ENCODE data around the gene CMPK1. TPM values are rescaled to one million over a fixed set of nuclear protein-coding genes. Genes with fewer than 3 reads are reported as not detected.
A peak's percentile ranks its signal among the peaks of the same experiment; 100 is the strongest.

The CMPK1 gene
- polyA plus RNA-seq, 1 donor from 2014 or later = 117 TPM

GRCh38 chr1:47330212-47330611 lies 3.4 kb upstream of the CMPK1 start:
- H3K9me2 ChIP-seq (ENCODE audit: insufficient read depth, low read length) = no peaks in the 10 kb centered on the region
- H3K27ac ChIP-seq (ENCODE audit: low read length) = no peak overlapping the region
- TF ChIP-seq POLR2AphosphoS5 (IDR thresholded peaks at IDR 0.05) = no peak
- no peak for TF ChIP-seq EP300 (conservative IDR thresholded peaks at IDR 0.05; ENCODE audit: poor library complexity, severe bottlenecking)
- no peak for TF ChIP-seq RAD21 (conservative IDR thresholded peaks at IDR 0.05)
- no peak for TF ChIP-seq REST (IDR thresholded peaks at IDR 0.05; ENCODE audit: borderline replicate concordance)
- no peak for TF ChIP-seq EZH2 (IDR thresholded peaks at IDR 0.05; ENCODE audit: borderline replicate concordance, insufficient read depth, low read length, poor library complexity, severe bottlenecking)
- no peak for TF ChIP-seq SMC3 (conservative IDR thresholded peaks at IDR 0.05; ENCODE audit: poor library complexity)
- TF ChIP-seq TAF1 (IDR thresholded peaks at IDR 0.05; ENCODE audit: low read depth) = no peak
- no peak for TF ChIP-seq MXI1 (conservative IDR thresholded peaks at IDR 0.05; ENCODE audit: poor library complexity, severe bottlenecking)
- TF ChIP-seq CTCF (IDR thresholded peaks at IDR 0.05; ENCODE audit: poor library complexity, severe bottlenecking) = no peak
- H3K79me2 ChIP-seq (replicated peaks; ENCODE audit: insufficient read depth, low read length) = peaks cover 6% of the 10 kb centered on the region
- no peak overlapping the region for H3K4me2 ChIP-seq (ENCODE audit: low read length)
- H3K27me3 ChIP-seq (ENCODE audit: insufficient read depth, low read depth, low read length) = no peaks in the 10 kb centered on the region
- H3K9me3 ChIP-seq (ENCODE audit: low read length) = no peaks in the 10 kb centered on the region
- H3K36me3 ChIP-seq (ENCODE audit: insufficient read depth, low read length) = no peaks in the 10 kb centered on the region
- H4K20me1 ChIP-seq (ENCODE audit: insufficient read depth) = no peaks in the 10 kb centered on the region
- peaks cover 11% of the 10 kb centered on the region for H3F3A ChIP-seq (ENCODE audit: insufficient read depth, low read length, poor library complexity, severe bottlenecking)
- no peak overlapping the region for H3K9ac ChIP-seq (ENCODE audit: low read length)
- no peak overlapping the region for H3K4me3 ChIP-seq (ENCODE audit: low read length)
- no peak overlapping the region for H2AFZ ChIP-seq (ENCODE audit: low read depth, low read length)

- H3K9ac ChIP-seq (ENCODE audit: low read length) = no peak overlapping the region
- H3K36me3 ChIP-seq (ENCODE audit: insufficient read depth, low read length) = no peaks in the 10 kb centered on the region
- H3K4me3 ChIP-seq (ENCODE audit: low read length) = peak overlapping the region; percentile 92
- H4K20me1 ChIP-seq (ENCODE audit: insufficient read depth) = no peaks in the 10 kb centered on the region
- H3K9me2 ChIP-seq (ENCODE audit: insufficient read depth, low read length) = no peaks in the 10 kb centered on the region
- H3K27ac ChIP-seq (ENCODE audit: low read length) = peak overlapping the region; percentile 99
- H3F3A ChIP-seq (ENCODE audit: insufficient read depth, low read length, poor library complexity, severe bottlenecking) = peaks cover 11% of the 10 kb centered on the region
- no peaks in the 10 kb centered on the region for H3K9me3 ChIP-seq (ENCODE audit: low read length)
- H2AFZ ChIP-seq (ENCODE audit: low read depth, low read length) = no peak overlapping the region
- no peaks in the 10 kb centered on the region for H3K27me3 ChIP-seq (ENCODE audit: insufficient read depth, low read depth, low read length)
- TF ChIP-seq EP300 (conservative IDR thresholded peaks at IDR 0.05; ENCODE audit: poor library complexity, severe bottlenecking) (no peak), RAD21 (conservative IDR thresholded peaks at IDR 0.05) (no peak), SMC3 (conservative IDR thresholded peaks at IDR 0.05; ENCODE audit: poor library complexity) (no peak), MXI1 (conservative IDR thresholded peaks at IDR 0.05; ENCODE audit: poor library complexity, severe bottlenecking) (no peak), REST (IDR thresholded peaks at IDR 0.05; ENCODE audit: borderline replicate concordance) (no peak), POLR2AphosphoS5 (IDR thresholded peaks at IDR 0.05) (no peak), EZH2 (IDR thresholded peaks at IDR 0.05; ENCODE audit: borderline replicate concordance, insufficient read depth, low read length, poor library complexity, severe bottlenecking) (no peak), TAF1 (IDR thresholded peaks at IDR 0.05; ENCODE audit: low read depth) (no peak), CTCF (IDR thresholded peaks at IDR 0.05; ENCODE audit: poor library complexity, severe bottlenecking) (no peak)
- peak overlapping the region; percentile 71 for H3K4me2 ChIP-seq (ENCODE audit: low read length)
- peaks cover 23% of the 10 kb centered on the region for H3K79me2 ChIP-seq (replicated peaks; ENCODE audit: insufficient read depth, low read length)
Observed at GRCh38 chr1:47331875-47332274, 1.7 kb upstream of the CMPK1 start.
